GM04504 (cell line): ENCODE measurements around the gene JPT1.
"Not testable (repeated sequence)": the region's sequence is repeated elsewhere in the genome, so short reads cannot be mapped to it uniquely, and the experiment has no call there.

Experiments
- DNase-seq: peaks from one replicate; pipeline ENCODE4 v3.0.0-alpha.2; 2012; ENCODE audit warnings: low read depth

JPT1 gene

GRCh38 chr17:75130059-75130631, 24.2 kb downstream of the JPT1 start:
- DNase-seq, result no peak

GRCh38 chr17:75129576-75129975, 24.7 kb downstream of the JPT1 start:
- DNase-seq, result no peak

- no peak for DNase-seq
Measured at GRCh38 chr17:75128694-75129505, 25.4 kb downstream of the JPT1 start.

GRCh38 chr17:75127936-75128335, 26.4 kb downstream of the JPT1 start:
- not testable (repeated sequence) for DNase-seq

GRCh38 chr17:75126954-75127353, 27.4 kb downstream of the JPT1 start:
- DNase-seq, result no peak

GRCh38 chr17:75125984-75126383, 28.3 kb downstream of the JPT1 start:
- no peak for DNase-seq

- no peak for DNase-seq
Measured at GRCh38 chr17:75124819-75125162, 29.5 kb downstream of the JPT1 start.

- no peak for DNase-seq
Measured at GRCh38 chr17:75124041-75124818, 30.1 kb downstream of the JPT1 start.

- DNase-seq, result no peak
Measured at GRCh38 chr17:75118307-75118706, 36.0 kb downstream of the JPT1 start.

GRCh38 chr17:75116737-75117136, 37.6 kb downstream of the JPT1 start:
- DNase-seq, result no peak

GRCh38 chr17:75115555-75115954, 38.8 kb downstream of the JPT1 start:
- DNase-seq, result no peak

GRCh38 chr17:75114552-75115314, 39.6 kb downstream of the JPT1 start:
- no peak for DNase-seq

GRCh38 chr17:75113798-75114551, 40.3 kb downstream of the JPT1 start:
- DNase-seq, result peak; percentile 78

- no peak for DNase-seq
Measured at GRCh38 chr17:75111777-75112335, 42.5 kb downstream of the JPT1 start.

- no peak for DNase-seq
Measured at GRCh38 chr17:75110234-75110937, 43.9 kb downstream of the JPT1 start.

- DNase-seq, result peak; percentile 62
Measured at GRCh38 chr17:75109407-75110233, 44.7 kb downstream of the JPT1 start, which contains the start of gene ARMC7. TSS of gene ARMC7 (plus strand) at chr17:75109969. CDS start at chr17:75110289, 320 bp downstream.

GRCh38 chr17:75109046-75109406, 45.3 kb downstream of the JPT1 start:
- DNase-seq, result no peak

- no peak for DNase-seq
Measured at GRCh38 chr17:75108193-75108592, 46.1 kb downstream of the JPT1 start.
